Activated effector memory CD4-positive, alpha-beta T cell treated with Interleukin-2 at 50 U/mL for 16 hours (primary cell): Measurements from ENCODE around the gene PANK4.

Experiments used
- DNase-seq: peaks from one replicate; pipeline ENCODE4 v3.0.0-alpha.2; 2020

Gene PANK4

DNA sequence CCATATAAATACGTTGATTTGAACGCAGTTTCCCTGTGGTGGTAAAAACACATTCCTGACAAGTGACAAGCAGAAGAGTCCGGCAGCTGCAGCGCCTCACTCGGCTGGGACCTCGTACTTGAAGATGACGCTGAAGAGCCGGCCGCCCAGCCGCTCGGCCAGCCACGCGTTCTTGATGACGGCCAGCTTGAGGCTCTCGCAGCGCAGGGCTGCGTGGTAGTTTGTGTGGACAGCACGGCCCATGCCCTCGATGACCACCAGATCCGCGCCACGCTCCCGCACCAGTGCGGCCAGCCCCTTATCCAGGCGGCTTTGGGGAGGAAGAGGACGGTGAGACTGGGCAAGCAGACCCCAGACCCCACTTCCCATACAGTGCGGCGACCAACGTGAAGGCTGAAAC is 17.6 kb downstream of the PANK4 start:
- DNase-seq = no peak

GRCh38 chr1:2508180-2508579 is 18.2 kb downstream of the PANK4 start:
- DNase-seq = no peak

- DNase-seq = no peak
Observed at GRCh38 chr1:2507744-2508155, 18.6 kb downstream of the PANK4 start.

GRCh38 chr1:2506901-2507565 is 19.4 kb downstream of the PANK4 start:
- no peak for DNase-seq

GRCh38 chr1:2506007-2506860 is 20.2 kb downstream of the PANK4 start:
- DNase-seq = no peak

GRCh38 chr1:2505461-2505994 is 20.9 kb downstream of the PANK4 start:
- DNase-seq = no peak

DNA sequence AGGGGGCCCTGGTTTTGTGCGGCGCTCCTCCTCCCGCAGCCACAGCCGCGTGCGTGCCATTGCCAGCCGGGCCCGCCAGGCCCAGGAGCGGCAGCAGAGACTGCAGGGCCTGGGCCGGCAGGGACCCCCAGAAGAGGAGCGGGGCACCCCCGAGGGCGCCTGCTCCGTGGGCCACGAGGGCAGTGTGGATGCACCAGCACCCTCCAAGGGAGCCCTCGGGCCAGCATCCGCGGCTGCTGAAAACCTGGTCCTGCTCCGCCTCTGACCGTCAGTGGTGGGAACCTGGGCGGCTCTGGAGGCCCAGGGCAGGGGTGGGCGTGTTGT is 21.5 kb downstream of the PANK4 start:
- DNase-seq = no peak

- DNase-seq = no peak
Observed at GRCh38 chr1:2504225-2504948, 22.0 kb downstream of the PANK4 start.

- DNase-seq = no peak
Observed at GRCh38 chr1:2503554-2504224, 22.7 kb downstream of the PANK4 start.

- no peak for DNase-seq
Observed at GRCh38 chr1:2502661-2503553, 23.5 kb downstream of the PANK4 start.

DNA sequence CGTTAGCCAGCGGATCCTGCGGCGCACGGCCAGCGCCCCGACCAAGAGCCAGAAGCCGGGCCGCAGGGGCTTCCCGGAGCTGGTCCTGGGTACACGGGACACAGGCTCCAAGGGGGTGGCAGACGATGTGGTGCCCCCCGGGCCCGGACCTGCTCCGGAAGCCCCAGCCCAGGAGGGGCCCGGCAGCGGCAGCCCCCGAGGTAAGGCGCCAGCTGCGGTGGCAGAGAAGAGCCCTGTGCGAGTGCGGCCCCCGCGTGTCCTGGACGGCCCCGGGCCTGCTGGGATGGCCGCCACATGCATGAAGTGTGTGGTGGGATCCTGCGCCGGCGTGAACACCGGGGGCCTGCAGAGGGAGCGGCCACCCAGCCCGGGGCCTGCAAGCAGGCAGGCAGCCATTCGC is 24.2 kb downstream of the PANK4 start:
- DNase-seq = no peak

GRCh38 chr1:2501820-2502119 is 24.6 kb downstream of the PANK4 start:
- DNase-seq = no peak

GRCh38 chr1:2501041-2501819 is 25.2 kb downstream of the PANK4 start:
- DNase-seq = no peak

DNA sequence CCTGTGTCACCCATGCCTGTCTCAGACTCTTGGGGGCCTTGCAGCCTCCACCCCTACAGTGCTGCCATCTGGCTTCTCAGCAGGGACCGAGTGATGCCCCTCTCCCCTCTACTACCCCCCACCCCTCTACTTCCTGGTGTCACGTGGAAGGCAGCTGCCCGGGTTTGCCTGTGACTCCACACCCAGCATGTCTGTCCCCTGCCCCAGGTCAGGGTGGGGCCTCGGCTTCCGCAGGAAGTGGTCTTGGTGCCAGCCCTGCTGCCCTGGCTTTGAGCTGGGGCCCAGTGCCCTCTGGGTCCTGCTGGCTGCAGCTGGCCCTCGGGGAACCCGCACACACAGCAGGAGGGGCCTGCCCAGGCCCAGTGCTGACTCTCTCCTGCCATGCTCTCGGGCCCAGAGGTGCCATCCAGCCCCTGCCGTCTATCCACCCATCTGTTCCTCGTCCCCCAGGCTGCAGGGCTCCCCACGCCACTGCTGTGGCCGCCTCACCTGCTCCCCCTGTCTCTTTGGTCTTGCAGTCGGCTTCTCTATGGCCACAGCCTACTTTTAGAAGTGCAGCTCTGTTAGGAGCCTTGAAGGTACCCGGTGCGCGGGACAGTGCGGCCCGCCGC is 26.3 kb downstream of the PANK4 start:
- peak; percentile 25 for DNase-seq

DNA sequence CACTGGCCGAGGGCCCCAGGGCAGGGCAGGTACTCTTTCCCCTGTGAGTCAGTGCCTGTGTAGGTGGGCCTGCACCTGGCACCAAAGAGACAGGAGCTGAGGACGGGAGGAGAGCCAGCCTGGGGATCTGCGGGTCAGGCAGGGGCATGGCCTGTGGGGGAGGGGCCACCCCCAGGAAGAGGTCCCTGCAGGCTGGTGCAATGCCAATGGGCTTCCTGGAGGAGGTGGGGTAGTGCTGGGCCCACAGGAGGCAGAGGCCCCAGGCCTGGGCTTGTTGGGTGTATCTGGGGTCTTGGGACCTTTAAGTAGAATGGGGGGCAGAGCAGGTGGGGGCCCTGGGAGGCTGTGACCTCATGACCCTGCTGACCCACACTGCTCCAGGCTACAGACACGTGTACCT is 27.1 kb downstream of the PANK4 start:
- DNase-seq = no peak

- no peak for DNase-seq
Observed at GRCh38 chr1:2498648-2499047, 27.7 kb downstream of the PANK4 start.

- no peak for DNase-seq
Observed at GRCh38 chr1:2497891-2498290, 28.5 kb downstream of the PANK4 start.

GRCh38 chr1:2496746-2497145 is 29.6 kb downstream of the PANK4 start:
- DNase-seq = no peak

- DNase-seq = peak; percentile 10
Observed at GRCh38 chr1:2496087-2496622, 30.2 kb downstream of the PANK4 start.

GRCh38 chr1:2495546-2495945 is 30.9 kb downstream of the PANK4 start:
- no peak for DNase-seq

DNA sequence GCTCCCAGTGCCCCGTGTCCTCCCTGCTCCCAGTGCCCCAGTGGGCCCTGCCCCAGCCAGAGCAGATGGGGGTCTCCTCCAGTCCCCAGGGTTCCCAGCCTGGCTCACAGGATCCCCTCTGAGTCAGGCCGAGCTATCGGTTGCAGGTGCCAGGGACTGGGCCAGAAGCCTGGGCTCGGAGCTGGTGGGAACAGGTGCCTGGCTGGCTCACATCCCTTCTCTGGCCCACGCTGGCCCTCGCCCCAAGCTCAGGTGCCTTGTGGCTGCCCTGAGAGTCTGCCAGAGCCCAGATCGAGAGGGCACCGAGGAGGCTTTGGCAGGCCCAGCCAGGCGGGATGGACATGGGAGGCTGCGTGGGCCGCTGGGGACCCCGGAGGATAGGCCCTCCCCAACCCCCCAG is 31.4 kb downstream of the PANK4 start:
- DNase-seq = no peak
